HL-60/S4 treated with phorbol 12-myristate 13-acetate at 8.2 ng/mL for 4 days and 3 days (cell line): ENCODE measurements around the gene CCDC93.

Source experiments
- in situ Hi-C: fragments of 300-500 bp; cut with MboI; formaldehyde crosslinking; loops from 2 replicates; pipeline ENCODE4 v1.15.0; 2022; ENCODE audit warnings: low sequenced_read_pairs

Gene CCDC93

GRCh38 chr2:117994729-117995128, 19.1 kb downstream of the CCDC93 start:
- in situ Hi-C loops: no loop called here

DNA sequence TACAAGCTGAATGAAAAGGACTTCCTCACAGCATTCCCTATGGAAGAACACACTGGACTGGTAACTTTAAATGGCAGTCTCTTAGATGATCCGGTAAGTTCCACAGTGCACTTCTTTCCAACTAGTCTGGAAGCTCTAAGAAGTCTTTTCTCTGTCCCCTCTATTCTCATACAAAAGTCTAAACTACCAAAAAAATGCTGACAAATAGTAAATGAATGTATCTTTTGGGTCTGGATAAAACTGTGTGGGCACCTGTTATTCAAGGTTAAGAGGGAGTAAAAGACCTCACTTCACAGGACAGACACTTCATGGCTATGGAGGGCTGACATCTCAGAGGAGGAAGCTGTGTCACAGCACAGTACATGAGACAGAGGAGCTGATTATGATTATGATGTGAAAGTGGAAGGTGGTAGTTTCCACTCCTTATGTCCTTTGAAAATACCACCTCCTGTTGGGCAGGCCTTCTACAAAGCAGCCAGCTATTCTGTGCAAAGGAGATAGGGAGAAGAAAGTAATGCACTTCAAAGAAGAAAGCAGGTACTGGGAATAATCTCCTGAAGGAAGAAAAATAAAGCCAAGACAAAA, 23.9 kb downstream of the CCDC93 start:
- in situ Hi-C loops: no loop called here

DNA sequence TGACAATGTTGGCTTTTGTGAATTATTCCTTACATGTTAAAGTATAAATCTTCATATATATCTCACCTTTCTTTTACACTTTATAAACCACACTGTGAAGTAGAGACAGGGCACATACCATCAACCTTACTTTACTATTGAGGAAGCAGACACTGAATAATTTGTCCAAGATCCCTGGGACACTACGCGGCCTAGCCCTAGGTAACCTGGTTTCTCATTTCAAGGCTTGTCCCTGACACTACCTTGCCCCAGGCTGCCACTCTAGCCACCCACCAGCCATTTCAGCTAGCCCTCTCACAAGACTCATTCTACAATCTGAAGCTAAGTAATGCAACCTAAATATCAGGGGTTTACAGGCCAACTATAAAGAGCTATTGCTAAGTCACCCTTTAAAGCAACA, 26.7 kb downstream of the CCDC93 start:
- in situ Hi-C loops: no loop called here

GRCh38 chr2:117985092-117985491, 28.8 kb downstream of the CCDC93 start:
- in situ Hi-C loops: no loop called here

DNA sequence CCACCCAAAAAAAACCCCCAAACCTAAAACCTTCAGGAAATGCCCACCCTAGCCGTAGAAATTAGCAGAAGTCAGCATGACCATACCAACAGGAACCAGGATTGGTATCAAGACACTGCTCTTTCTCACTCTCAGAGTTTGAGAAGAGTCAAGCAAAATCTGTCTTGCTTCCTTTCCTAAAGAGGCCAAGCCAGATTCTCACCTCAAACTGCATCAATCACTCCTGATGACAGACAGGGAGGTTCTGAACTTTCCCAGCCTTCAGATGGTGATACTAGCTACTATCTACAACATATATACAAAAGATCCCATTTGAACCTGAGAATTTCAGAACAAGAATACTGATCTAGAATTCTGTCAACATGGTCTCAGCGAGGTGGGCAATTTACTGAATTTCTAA, 29.7 kb downstream of the CCDC93 start:
- in situ Hi-C loops: no loop called here

DNA sequence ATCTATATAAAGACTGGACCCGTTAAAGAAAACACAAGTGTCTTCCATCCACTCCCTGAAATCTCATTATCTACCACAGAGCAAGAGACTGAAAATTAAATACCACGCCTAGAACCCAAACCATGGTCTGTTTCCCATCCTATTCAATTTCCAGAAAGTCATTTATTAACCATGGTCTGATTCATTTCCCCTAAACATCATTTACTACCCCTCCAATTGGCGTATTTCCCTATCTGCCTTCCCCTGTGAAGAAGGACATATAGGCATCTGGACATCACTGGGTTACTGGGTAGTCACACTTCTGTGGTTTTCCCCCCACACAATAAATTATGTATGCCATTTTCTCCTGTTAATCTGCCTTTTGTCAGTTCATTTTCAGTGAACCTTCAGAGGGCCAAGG, 30.8 kb downstream of the CCDC93 start:
- in situ Hi-C loops: no loop called here

DNA sequence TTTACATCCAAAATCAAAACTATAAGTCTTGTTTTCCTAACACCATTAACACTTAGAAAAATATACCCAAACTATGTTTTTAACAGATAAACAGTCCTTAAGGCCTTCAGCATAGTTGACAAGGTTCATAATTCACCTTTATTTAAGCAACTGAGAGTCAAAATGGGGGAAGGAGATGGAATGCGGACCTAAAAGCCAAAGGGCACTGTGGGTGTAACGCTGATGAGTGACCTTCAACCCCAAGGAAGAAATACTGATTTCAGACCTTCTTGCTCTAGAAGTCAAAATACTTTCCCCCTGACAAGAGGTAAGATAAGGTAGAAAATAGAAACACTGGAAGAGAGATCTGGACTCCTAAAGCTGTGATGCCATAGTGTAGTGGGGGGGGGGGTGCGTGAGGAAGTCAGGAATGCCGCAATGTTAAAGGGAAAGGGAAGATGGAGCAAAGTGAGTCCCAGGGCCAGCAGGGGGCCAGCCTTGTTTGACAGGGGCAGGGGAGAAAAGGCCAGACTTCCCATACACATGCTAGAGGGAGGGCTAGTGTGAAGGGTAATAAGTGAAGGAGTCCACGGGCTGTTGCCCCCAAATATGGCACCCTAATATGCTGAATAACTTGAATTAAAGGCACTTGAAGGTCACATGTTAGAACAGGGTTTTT, 31.4 kb downstream of the CCDC93 start:
- in situ Hi-C loops: no loop called here

GRCh38 chr2:117981810-117982209, 32.1 kb downstream of the CCDC93 start:
- in situ Hi-C loops: no loop called here

- in situ Hi-C loops: no loop called here
These were observed 32.8 kb downstream of the CCDC93 start for GRCh38 chr2:117980783-117981676.

- in situ Hi-C loops: no loop called here
These were observed 33.8 kb downstream of the CCDC93 start for GRCh38 chr2:117979911-117980701.

DNA sequence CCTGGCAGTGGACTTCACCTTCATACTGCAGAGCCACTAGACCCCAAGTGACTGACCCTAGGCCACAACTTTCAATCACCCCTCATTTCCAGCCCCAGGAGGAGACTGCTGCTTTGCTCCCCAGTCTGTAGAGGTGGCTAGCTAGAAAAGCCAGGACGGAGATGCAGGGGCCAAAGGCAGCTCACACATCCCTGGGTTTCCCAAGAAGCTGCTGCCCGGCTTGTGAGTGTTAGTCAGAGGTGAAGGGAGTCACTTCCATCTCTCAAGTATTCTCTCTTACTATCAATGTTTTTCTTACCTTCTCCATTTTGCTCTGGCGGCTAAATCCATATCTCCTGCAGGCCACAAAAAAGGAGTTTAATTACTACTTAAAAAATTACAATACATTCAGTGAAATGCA, 36.2 kb downstream of the CCDC93 start:
- in situ Hi-C loops: no loop called here

DNA sequence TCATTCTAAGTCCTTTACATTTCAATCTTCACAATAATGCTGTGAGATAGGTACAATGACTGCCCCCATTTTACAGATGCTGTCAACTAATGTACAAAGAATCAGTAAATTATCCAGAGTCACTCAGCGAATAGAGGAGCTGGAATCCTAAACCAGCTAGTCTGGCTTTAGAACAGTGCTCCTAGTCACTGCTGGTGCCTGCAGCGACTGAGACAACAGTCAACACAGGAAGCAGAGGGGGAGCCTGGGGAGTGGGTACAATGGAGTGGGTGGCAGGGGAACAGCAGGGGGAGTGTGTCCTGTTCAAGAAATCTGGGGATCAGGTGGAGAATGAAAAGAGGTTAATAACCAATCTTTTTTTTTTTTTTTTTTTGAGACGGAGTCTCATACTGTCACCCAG, 37.3 kb downstream of the CCDC93 start:
- in situ Hi-C loops: no loop called here

- in situ Hi-C loops: no loop called here
These were observed 40.3 kb downstream of the CCDC93 start for GRCh38 chr2:117973498-117974082.

DNA sequence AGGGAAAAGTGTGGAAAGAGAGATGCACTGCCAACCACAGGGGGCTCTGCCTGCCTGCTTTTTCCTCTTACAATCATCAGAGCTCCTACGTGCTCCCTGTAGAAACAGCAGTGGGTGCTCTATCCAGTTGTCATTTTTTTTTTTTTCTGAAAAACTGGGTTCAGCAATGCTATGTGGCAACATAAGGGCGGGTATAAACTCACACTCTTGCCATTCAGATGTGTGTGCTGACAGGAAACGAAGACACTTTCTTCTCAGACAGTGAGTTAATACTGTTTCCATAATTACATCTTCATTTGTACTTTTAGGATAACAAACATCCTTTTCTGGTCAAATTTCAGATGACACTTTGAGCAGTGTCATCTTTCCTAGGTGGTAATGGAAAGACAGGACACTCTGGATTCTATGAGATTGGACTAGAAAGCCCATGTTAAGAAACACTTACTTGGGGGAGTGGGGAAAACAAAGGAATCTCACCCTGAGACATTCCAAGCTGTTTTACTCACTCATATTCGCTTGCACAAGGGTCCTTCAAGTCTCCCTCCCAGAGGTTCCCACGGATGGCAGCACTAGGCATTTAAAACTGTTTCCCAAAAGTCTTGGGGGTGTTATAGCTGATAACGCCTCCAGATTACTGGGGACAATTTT, 41.3 kb downstream of the CCDC93 start:
- in situ Hi-C loops: no loop called here

- in situ Hi-C loops: no loop called here
These were observed 45.1 kb downstream of the CCDC93 start for GRCh38 chr2:117968722-117969121.

- in situ Hi-C loops: no loop called here
These were observed 45.7 kb downstream of the CCDC93 start for GRCh38 chr2:117967977-117968718.

GRCh38 chr2:117963446-117963845, 50.4 kb downstream of the CCDC93 start:
- in situ Hi-C loops: no loop called here

DNA sequence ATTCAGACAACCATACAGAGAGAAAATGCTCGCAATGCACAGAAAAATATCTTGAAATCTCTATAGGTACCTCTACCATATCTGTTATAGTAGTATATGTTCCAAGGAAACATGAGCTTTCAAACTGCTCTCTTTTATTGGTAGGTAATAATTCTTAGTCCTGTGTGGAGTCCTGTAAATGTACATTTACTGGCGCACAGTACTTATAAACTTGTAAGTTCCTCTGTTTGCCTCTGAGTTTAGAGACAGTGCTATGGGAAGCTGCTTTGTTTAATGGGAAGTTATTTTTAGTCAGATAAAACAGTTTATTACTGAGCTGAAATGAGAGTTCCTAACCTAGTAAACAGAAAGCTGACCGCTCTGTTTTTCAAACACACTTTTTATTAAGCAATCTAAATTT, 52.7 kb downstream of the CCDC93 start:
- in situ Hi-C loops: no loop called here

DNA sequence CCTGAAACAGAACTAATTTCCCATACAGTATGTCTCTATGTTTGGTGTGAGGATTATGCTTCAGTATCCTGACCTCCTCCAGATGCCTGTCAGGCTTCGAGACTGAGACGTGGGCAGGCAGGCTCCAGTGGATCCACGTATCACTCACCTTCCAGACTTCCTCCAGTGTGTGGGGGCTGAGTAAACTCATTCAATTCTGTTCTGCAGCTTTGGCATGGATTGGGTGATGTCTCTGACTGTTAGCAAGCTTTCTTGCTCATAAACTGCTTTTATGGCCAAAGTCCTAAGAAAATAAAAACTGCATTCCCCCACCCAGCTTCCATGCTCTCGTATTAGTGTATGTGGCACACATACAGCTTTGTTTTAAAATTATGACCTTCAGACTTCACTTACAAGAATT, 53.6 kb downstream of the CCDC93 start:
- in situ Hi-C loops: no loop called here

GRCh38 chr2:117958186-117958585, 55.7 kb downstream of the CCDC93 start:
- in situ Hi-C loops: no loop called here
